Activated T-cell treated with anti-CD3 and anti-CD28 coated beads, Interleukin-2, amount 50 U/mL, for 72 hours (primary cell): ENCODE data around the gene PTPN6. TPM values are rescaled to one million over a fixed set of nuclear protein-coding genes. Genes with fewer than 3 reads are reported as not detected.

Experiments
- ATAC-seq, 2 donors: fragments of 150-1000 bp; cut with Tn5 transposase; replicated peaks in 1 of 2; 2 replicates each; pipeline ENCODE4 v1.10.0; 2021; ENCODE audit warnings: moderate library complexity in 2 of 2, mild to moderate bottlenecking in 1 of 2
- DNase-seq, 2 donors: peaks; one replicate each; pipeline ENCODE4 v3.0.0; 2021 to 2022; ENCODE audit warnings: mixed read lengths in 1 of 2
- H3K27ac Mint-ChIP-seq: one replicate; pipeline ENCODE4 v1.8.0; 2022; ENCODE audit warnings: mild to moderate bottlenecking, moderate library complexity, mixed read lengths
- H3K27me3 Mint-ChIP-seq: one replicate; pipeline ENCODE4 v1.8.0; 2022; ENCODE audit warnings: low read depth, mixed read lengths
- H3K36me3 Mint-ChIP-seq, 2 donors: one replicate each; pipeline ENCODE4 v1.8.0; 2022; ENCODE audit warnings: mixed read lengths in 2 of 2, mild to moderate bottlenecking in 1 of 2; ENCODE audit not compliant: insufficient read depth in 2 of 2
- H3K4me1 Mint-ChIP-seq: one replicate; pipeline ENCODE4 v1.8.0; 2022; ENCODE audit warnings: low read depth, mixed read lengths
- H3K4me3 Mint-ChIP-seq, 2 donors: one replicate each; pipeline ENCODE4 v1.8.0; 2022; ENCODE audit warnings: mild to moderate bottlenecking in 2 of 2, mixed read lengths in 2 of 2, moderate library complexity in 2 of 2
- H3K9me3 Mint-ChIP-seq, 2 donors: one replicate each; pipeline ENCODE4 v1.8.0; 2022; ENCODE audit warnings: mixed read lengths in 2 of 2
- total RNA-seq, 2 donors: library from RNA; stranded (reverse); gene quantifications; one replicate each; pipeline ENCODE4 v1.2.3, GENCODE V29; 2022

Gene PTPN6
- total RNA-seq, 2 donors from 2014 or later: 238 to 313 TPM

DNA sequence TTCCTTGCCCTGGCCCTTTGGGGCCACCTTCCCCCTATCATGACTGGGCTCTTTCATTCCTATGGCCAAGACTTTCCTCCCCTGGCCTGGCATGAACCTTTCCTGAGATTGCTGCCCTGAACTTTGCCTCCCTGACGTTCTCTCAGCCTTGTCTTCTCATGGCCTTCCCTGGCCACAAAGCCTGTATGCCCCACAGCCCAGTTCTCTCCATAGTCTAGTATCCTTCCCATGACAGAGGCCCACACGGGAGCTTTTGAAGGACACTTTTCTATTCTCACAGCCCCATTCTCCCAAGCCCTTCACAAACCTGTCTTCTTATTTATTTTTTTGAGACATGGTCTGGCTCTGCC is 12.0 kb upstream of the PTPN6 start:
- no peaks in the 10 kb centered on the region for H3K27me3 Mint-ChIP-seq
- no peak for ATAC-seq

DNA sequence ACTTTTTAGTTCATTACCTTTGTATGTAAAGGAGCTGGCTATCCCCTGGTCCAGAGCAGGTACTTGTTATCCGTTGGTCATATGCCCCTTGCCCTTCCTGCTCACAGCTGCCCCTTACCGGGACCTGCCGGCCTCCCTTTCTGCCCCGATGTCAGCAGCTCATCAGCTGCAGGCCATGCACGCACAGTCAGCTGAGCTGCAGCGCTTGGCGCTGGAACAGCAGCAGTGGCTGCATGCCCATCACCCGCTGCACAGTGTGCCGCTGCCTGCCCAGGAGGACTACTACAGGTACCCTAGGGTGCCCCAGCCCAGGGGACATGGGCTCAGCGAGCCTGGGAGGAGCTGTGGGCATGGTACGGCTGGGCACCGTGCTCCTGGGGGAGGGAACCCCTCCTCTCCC is 9.9 kb upstream of the PTPN6 start:
- H3K27ac Mint-ChIP-seq: no peak overlapping the region
- H3K4me3 Mint-ChIP-seq: no peak overlapping the region
- no peak for ATAC-seq

More for the DNA sequence above, 12.0 kb upstream of the PTPN6 start:
- H3K4me1 Mint-ChIP-seq: peaks cover 67% of the 10 kb centered on the region
- no peak for DNase-seq
- peak overlapping the region; percentile 48 to 96 for H3K4me3 Mint-ChIP-seq
- peak overlapping the region; percentile 67 for H3K27ac Mint-ChIP-seq
- peaks cover 0 to 6% of the 10 kb centered on the region in 2 donors for H3K36me3 Mint-ChIP-seq
- H3K9me3 Mint-ChIP-seq: no peaks in the 10 kb centered on the region

DNA sequence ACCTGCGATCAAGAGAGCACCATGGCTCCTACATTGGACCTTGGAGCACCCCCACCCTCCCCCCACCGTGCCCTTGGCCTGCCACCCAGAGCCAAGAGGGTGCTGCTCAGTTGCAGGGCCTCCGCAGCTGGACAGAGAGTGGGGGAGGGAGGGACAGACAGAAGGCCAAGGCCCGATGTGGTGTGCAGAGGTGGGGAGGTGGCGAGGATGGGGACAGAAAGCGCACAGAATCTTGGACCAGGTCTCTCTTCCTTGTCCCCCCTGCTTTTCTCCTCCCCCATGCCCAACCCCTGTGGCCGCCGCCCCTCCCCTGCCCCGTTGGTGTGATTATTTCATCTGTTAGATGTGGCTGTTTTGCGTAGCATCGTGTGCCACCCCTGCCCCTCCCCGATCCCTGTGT is 9.4 kb upstream of the PTPN6 start:
- Mint-ChIP-seq H3K4me3 (no peak overlapping the region), H3K27me3 (no peaks in the 10 kb centered on the region), H3K36me3 (peaks cover 3 to 4% of the 10 kb centered on the region in 2 donors), H3K4me1 (peaks cover 60% of the 10 kb centered on the region), H3K9me3 (no peaks in the 10 kb centered on the region), H3K27ac (no peak overlapping the region)
- ATAC-seq (no peak), DNase-seq (no peak)

More for the DNA sequence above, 9.9 kb upstream of the PTPN6 start:
- no peak for DNase-seq
- Mint-ChIP-seq H3K9me3 (no peaks in the 10 kb centered on the region), H3K27me3 (no peaks in the 10 kb centered on the region), H3K4me1 (peaks cover 60% of the 10 kb centered on the region), H3K36me3 (peaks cover 2 to 6% of the 10 kb centered on the region in 2 donors)

DNA sequence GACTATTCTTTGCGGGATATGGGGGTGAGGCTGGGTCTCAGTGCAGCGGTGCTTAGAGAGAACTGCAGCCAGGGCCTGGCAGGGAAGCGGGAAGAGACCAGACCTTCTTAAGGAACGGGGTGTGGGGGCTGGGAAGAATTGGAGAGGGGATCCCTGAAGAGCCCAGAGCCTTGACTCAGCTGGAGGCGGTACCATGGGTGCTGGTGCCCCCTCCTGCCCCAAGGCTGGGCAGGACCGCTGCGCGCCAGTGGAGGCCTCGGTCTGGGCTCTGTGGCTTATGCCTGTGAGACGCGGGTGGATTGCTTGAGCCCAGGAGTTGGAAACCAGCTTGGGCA is 8.9 kb upstream of the PTPN6 start:
- no peaks in the 10 kb centered on the region for H3K9me3 Mint-ChIP-seq
- no peak overlapping the region for H3K27ac Mint-ChIP-seq
- peaks cover 63% of the 10 kb centered on the region for H3K4me1 Mint-ChIP-seq
- no peak for DNase-seq
- peak overlapping the region; percentile 77 to 92 for H3K4me3 Mint-ChIP-seq
- ATAC-seq: no peak
- no peaks in the 10 kb centered on the region for H3K27me3 Mint-ChIP-seq
- peaks cover 4 to 6% of the 10 kb centered on the region in 2 donors for H3K36me3 Mint-ChIP-seq

DNA sequence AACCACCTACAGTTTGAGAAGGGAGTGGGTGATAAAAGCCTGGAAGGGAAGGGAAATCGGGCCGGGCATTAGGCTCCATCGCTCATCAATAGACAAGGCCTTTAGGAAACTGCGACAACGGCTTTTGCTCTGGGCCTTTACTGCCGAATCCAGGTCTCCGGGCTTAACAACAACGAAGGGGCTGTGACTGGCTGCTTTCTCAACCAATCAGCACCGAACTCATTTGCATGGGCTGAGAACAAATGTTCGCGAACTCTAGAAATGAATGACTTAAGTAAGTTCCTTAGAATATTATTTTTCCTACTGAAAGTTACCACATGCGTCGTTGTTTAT is 7.8 kb upstream of the PTPN6 start:
- Mint-ChIP-seq H3K27ac (peak overlapping the region; percentile 100), H3K27me3 (no peaks in the 10 kb centered on the region), H3K4me1 (peaks cover 68% of the 10 kb centered on the region), H3K4me3 (peak overlapping the region; percentile 77 to 92), H3K9me3 (no peaks in the 10 kb centered on the region), H3K36me3 (peaks cover 4 to 6% of the 10 kb centered on the region in 2 donors)
- ATAC-seq: peak; percentile 35
- DNase-seq: peak; percentile 80 to 86

DNA sequence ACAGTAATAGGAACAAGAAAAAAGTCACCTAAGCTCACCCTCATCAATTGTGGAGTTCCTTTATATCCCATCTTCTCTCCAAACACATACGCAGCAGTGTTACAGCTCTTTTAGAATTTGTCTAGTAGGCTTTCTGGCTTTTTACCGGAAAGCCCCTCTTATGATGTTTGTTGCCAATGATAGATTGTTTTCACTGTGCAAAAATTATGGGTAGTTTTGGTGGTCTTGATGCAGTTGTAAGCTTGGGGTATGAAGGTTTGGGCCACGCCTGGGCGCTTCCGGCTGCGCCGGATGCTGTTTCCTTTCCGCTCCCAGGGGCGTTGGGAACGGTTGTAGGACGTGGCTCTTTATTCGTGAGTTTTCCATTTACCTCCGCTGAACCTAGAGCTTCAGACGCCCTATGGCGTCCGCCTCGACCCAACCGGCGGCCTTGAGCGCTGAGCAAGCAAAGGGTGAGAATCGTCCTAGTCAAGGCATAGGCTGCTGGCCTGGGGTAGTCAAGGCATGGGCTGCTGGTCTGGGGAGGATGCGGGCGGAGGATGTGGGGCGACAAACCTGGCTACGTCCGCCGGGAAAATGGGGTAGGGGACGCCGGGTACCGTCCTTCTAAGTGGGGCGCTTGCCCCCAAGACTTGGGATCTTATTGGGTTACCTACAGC is 7.3 kb upstream of the PTPN6 start, which contains the start of the genes C12orf57 and RNU7-1:
Gene C12orf57 (plus strand): TSS at position 301 of the 659 bp plus-strand sequence. CDS start 100 bp downstream, at position 401.
Gene RNU7-1 (plus strand): TSS at position 95 of the 659 bp plus-strand sequence.
- peak within 1 kb of the TSS; percentile 100 for H3K27ac Mint-ChIP-seq
- peak within 1 kb of the TSS; percentile 77 to 92 for H3K4me3 Mint-ChIP-seq
- peaks cover 4 to 6% of the 10 kb centered on the region in 2 donors for H3K36me3 Mint-ChIP-seq
- ATAC-seq (peak; percentile 72 to 76), DNase-seq (peak in 1 of 2 donors; percentile 95)
- H3K4me1 Mint-ChIP-seq: peaks cover 69% of the 10 kb centered on the region
- H3K27me3 Mint-ChIP-seq: no peaks in the 10 kb centered on the region
- no peaks in the 10 kb centered on the region for H3K9me3 Mint-ChIP-seq

DNA sequence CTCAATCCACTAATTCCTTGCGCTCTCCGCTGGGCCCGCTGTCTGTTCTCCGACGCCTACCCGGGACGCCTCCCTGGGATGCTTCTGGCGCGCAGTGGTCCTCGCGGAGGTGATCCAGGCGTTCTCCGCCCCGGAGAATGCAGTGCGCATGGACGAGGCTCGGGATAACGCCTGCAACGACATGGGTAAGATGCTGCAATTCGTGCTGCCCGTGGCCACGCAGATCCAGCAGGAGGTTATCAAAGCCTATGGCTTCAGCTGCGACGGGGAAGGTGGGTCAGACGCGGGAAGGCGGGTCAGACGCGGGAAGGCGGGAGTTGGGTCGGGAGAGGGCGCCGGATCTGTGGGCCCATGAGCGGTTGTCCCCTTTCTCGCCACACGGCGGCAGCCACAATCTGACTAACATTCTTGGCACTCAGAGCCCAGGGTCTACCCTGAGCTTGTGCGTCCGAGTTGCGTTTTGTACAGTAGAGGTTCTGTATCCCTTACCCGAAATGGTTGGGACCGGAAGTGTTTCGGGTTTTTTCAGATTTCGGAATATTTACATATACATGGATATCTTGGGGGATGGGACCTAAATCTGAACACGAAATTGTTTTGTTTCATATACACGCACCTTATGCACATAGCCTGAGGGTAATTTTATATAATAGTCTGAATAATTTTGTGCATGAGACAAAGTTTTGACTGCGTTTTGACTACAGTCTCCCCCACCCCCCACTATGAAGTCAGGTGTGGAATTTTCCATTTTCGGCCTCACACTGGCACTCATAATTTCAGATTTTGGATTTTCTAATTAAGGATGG is 6.6 kb upstream of the PTPN6 start:
- H3K4me1 Mint-ChIP-seq: peaks cover 69% of the 10 kb centered on the region
- peak overlapping the region; percentile 77 to 92 for H3K4me3 Mint-ChIP-seq
- H3K9me3 Mint-ChIP-seq: no peaks in the 10 kb centered on the region
- no peaks in the 10 kb centered on the region for H3K27me3 Mint-ChIP-seq
- ATAC-seq: peak; percentile 57 to 61
- peak overlapping the region; percentile 100 for H3K27ac Mint-ChIP-seq
- peaks cover 0 to 6% of the 10 kb centered on the region in 2 donors for H3K36me3 Mint-ChIP-seq
- peak; percentile 92 to 96 for DNase-seq

DNA sequence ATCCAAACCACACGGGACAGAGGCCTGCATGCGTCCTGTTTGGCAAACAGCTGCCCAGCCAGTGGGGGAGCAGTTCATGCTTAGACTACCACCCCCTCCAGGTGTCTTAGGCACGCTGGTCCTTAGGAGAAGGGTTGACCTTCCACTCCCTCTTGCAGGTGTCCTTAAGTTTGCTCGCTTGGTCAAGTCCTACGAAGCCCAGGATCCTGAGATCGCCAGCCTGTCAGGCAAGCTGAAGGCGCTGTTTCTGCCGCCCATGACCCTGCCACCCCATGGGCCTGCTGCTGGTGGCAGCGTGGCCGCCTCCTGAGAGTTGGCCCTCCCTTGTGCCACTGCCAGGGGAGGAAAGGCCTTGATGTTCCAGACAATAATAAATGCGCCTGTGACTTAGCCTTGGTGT is 5.5 kb upstream of the PTPN6 start:
- DNase-seq: no peak
- H3K4me1 Mint-ChIP-seq: peaks cover 76% of the 10 kb centered on the region

DNA sequence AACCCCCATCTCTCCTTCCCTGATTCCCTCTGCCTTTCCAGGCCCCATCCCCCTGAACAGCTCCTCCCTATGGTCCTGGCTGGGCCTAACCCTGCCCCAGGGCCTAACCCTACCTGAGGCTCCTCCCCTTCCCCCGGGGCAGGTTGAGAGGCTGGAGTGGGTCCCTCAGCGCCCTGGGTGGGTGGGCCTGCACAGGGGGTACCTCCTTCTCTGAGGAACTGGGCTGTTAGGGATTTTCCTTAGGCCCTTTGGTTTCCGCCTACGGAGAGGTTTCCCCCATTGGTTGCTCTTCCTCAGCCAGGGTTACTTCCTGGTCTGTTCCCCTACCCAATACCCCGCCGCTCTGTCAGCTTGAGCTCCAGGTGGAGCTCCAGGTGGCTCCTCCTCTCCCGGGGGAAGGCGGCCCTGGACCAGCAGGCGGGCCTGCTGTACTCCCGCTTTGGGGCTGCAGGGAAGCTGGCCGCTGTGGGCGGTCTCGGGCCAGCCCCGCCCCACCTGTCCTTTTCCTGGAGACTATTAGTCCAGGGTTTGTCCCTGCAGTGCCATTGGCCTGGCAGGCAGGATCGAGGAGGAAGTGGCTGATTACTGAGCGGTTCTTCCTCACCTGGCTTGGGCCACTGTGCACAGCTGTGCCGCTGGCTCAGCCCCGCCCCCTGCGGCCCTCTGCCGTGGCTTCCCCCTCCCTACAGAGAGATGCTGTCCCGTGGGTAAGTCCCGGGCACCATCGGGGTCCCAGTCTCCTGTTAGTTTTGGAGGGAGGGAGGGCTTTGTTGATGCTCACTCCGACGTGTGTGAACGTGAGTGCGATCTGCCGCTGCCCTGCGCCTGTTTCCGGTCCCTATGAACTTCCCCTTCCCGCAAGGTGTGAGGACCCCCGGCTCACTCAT is 4.9 kb upstream of the PTPN6 start:
- Mint-ChIP-seq H3K9me3 (no peaks in the 10 kb centered on the region), H3K4me1 (peaks cover 79% of the 10 kb centered on the region), H3K36me3 (peaks cover 0 to 6% of the 10 kb centered on the region in 2 donors), H3K27ac (peak overlapping the region; percentile 100), H3K27me3 (no peaks in the 10 kb centered on the region), H3K4me3 (peak overlapping the region; percentile 77 to 92)
- peak in 1 of 2 donors; percentile 2 for ATAC-seq
- peak; percentile 62 to 69 for DNase-seq

More for the DNA sequence above, 5.5 kb upstream of the PTPN6 start:
- peaks cover 0 to 6% of the 10 kb centered on the region in 2 donors for H3K36me3 Mint-ChIP-seq
- no peaks in the 10 kb centered on the region for H3K27me3 Mint-ChIP-seq
- no peak for ATAC-seq
- H3K9me3 Mint-ChIP-seq: no peaks in the 10 kb centered on the region
- peak overlapping the region; percentile 77 to 92 for H3K4me3 Mint-ChIP-seq
- peak overlapping the region; percentile 100 for H3K27ac Mint-ChIP-seq

DNA sequence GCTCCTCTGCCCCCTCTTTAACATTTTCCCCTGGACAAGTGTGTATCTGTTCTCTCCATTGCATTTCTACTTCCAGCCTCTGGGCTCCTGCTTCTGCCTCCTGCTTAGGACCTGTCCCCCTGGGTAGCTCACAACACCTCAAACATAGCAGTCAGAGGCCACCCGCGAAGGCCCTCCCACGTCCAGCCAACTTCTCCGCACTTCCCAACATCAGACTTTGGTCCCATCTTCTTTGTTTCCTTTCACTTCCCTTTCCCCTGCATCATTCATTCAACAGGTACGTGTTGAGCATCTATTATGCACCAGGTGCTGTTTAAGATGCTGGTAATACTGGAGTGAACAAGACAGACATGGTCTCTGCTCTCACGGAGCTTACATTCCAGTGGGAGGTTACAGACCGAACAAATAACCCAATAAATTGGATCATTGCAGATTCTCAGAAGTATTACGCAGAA is 4.2 kb upstream of the PTPN6 start:
- H3K27me3 Mint-ChIP-seq: no peaks in the 10 kb centered on the region
- no peaks in the 10 kb centered on the region for H3K9me3 Mint-ChIP-seq
- ATAC-seq: no peak
- peaks cover 2 to 6% of the 10 kb centered on the region in 2 donors for H3K36me3 Mint-ChIP-seq
- H3K27ac Mint-ChIP-seq: peak overlapping the region; percentile 80
- no peak for DNase-seq
- H3K4me1 Mint-ChIP-seq: peaks cover 79% of the 10 kb centered on the region
- H3K4me3 Mint-ChIP-seq: peak overlapping the region; percentile 77 to 92

DNA sequence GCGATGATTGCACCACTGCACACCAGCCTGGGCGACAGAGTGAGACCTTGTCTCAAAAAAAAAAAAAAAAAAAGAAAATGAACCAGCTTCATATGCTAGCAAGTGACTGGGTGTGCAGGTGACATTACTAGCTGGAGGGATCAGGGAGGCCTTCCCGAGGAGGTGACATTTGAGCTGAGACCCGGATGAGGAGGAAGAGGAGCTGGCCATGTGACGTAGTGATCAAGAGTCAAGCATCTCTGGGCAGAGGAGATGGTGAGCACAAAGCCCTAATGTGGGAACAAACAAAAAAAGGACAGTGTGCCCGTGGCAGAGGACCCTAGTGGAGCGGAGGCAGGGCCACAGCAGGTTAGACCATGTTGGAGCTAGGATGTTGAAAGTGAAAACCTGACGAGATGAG is 3.5 kb upstream of the PTPN6 start:
- Mint-ChIP-seq H3K9me3 (no peaks in the 10 kb centered on the region), H3K27ac (peak overlapping the region; percentile 80), H3K4me1 (peaks cover 72% of the 10 kb centered on the region), H3K27me3 (no peaks in the 10 kb centered on the region), H3K4me3 (peak overlapping the region; percentile 77 to 92), H3K36me3 (peaks cover 7 to 10% of the 10 kb centered on the region in 2 donors)
- ATAC-seq: no peak
- no peak for DNase-seq

DNA sequence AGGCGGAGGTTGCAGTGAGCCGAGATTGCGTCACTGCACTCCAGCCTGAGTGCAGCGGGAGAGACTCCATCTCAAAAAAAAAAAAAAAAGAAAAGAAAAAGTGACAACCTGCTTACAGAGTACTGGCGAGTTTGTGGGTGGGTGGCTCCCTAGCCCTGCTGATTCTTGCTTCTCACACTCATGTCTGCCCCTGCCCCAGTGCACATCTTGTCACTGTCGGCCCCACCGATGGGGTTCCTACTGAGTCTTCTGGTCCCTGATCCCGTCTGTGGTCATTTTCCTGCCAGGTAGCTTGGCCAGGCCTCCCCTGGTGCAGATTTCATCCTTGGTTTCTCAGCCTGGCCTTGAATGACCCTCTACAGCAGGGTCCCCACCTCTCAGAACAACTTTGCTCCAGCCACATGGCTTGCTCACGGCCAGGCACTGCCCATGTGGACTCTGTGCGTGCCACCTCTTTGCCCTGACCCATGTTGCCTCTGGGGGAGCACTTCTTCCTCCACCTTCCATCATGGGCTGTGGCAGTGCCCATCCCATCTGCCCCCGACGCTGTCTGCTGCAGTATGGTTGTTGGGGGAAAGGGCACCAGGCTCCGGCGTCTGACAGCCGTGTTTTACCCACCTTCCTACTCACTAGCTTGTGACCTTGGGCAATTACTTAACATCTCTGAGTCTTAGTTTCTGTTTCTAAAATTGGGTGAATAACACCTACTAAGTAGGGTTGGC is 2.1 kb upstream of the PTPN6 start:
- Mint-ChIP-seq H3K36me3 (peaks cover 9 to 12% of the 10 kb centered on the region in 2 donors), H3K4me3 (peak overlapping the region; percentile 77 to 92), H3K9me3 (no peaks in the 10 kb centered on the region), H3K27me3 (no peaks in the 10 kb centered on the region), H3K27ac (peak overlapping the region; percentile 88), H3K4me1 (peaks cover 70% of the 10 kb centered on the region)
- DNase-seq: peak in 1 of 2 donors; percentile 42
- no peak for ATAC-seq
